Neural cell (in vitro differentiated cells): Measurements from ENCODE around the gene KATNAL2. TPM values are rescaled to one million over a fixed set of nuclear protein-coding genes. Genes with fewer than 3 reads are reported as not detected.

Source experiments
- H2AFZ ChIP-seq: fragments of 200-600, 300-800 bp; sonication (generic), shearing (Covaris generic); 2 replicates; pipeline ENCODE4 v1.6.0; 2014; ENCODE audit warnings: low read depth, mild to moderate bottlenecking, antibody characterized with exemption, low read length, moderate library complexity
- H3F3A ChIP-seq: fragments of 200-600 bp; shearing (Covaris generic); 2 replicates; pipeline ENCODE4 v1.6.1; 2016; ENCODE audit warnings: mild to moderate bottlenecking, moderate library complexity, mixed read lengths, antibody characterized with exemption, low read length; ENCODE audit not compliant: insufficient read depth, poor library complexity, severe bottlenecking
- H3K27ac ChIP-seq: fragments of 200-600, 300-800 bp; sonication (generic), shearing (Covaris generic); 2 replicates; pipeline ENCODE4 v1.5.1; 2014; ENCODE audit warnings: mild to moderate bottlenecking, low read length, moderate library complexity
- H3K27me3 ChIP-seq: fragments of 300-800, 200-600 bp; sonication (generic), shearing (Covaris generic); 2 replicates; pipeline ENCODE4 v1.6.0; 2014; ENCODE audit warnings: mild to moderate bottlenecking, low read depth, low read length, moderate library complexity; ENCODE audit not compliant: insufficient read depth
- H3K36me3 ChIP-seq: fragments of 300-800, 200-600 bp; sonication (generic), shearing (Covaris generic); 2 replicates; pipeline ENCODE4 v1.5.1; 2014; ENCODE audit warnings: mild to moderate bottlenecking, antibody characterized with exemption, low read length, moderate library complexity; ENCODE audit not compliant: insufficient read depth
- H3K4me2 ChIP-seq: fragments of 300-800, 200-600 bp; sonication (generic), shearing (Covaris generic); 2 replicates; pipeline ENCODE4 v1.6.0; 2014; ENCODE audit warnings: mild to moderate bottlenecking, low read length
- H3K4me3 ChIP-seq: fragments of 300-800, 200-600 bp; sonication (generic), shearing (Covaris generic); 2 replicates; pipeline ENCODE4 v1.5.1; 2014; ENCODE audit warnings: mild to moderate bottlenecking, low read length, moderate library complexity
- H3K79me2 ChIP-seq: fragments of 200-600 bp; shearing (Covaris generic); replicated peaks from 2 replicates; pipeline ENCODE4 v1.6.0; 2014; ENCODE audit warnings: mild to moderate bottlenecking, low read length, moderate library complexity; ENCODE audit not compliant: insufficient read depth
- H3K9ac ChIP-seq: fragments of 300-800, 200-600 bp; sonication (generic), shearing (Covaris generic); 2 replicates; pipeline ENCODE4 v1.6.1; 2016; ENCODE audit warnings: mild to moderate bottlenecking, low read length, mixed read lengths
- H3K9me2 ChIP-seq: fragments of 200-600 bp; shearing (Covaris generic); 2 replicates; pipeline ENCODE4 v1.6.1; 2016; ENCODE audit warnings: mild to moderate bottlenecking, low read length, mixed read lengths; ENCODE audit not compliant: insufficient read depth
- H3K9me3 ChIP-seq: fragments of 200-600, 300-800 bp; sonication (generic), shearing (Covaris generic); 2 replicates; pipeline ENCODE4 v1.6.1; 2016; ENCODE audit warnings: mild to moderate bottlenecking, mixed run types, low read length, moderate library complexity, mixed read lengths
- H4K20me1 ChIP-seq: fragments of 200-600 bp; shearing (Covaris generic); 2 replicates; pipeline ENCODE4 v1.6.1; 2016; ENCODE audit warnings: mild to moderate bottlenecking, mixed run types; ENCODE audit not compliant: insufficient read depth
- CTCF ChIP-seq: fragments of 450-650 bp; IDR thresholded peaks from 2 replicates; pipeline ENCODE4 v1.5.1; 2014; ENCODE audit warnings: antibody characterized with exemption, mild to moderate bottlenecking, moderate library complexity; ENCODE audit not compliant: poor library complexity, severe bottlenecking
- EP300 ChIP-seq: fragments of 450-650 bp; conservative IDR thresholded peaks from 2 replicates; pipeline ENCODE4 v1.6.1; 2014; ENCODE audit warnings: antibody characterized with exemption, mild to moderate bottlenecking, moderate library complexity; ENCODE audit not compliant: poor library complexity, severe bottlenecking
- EZH2 ChIP-seq: fragments of 200-600, 300-800 bp; shearing (Covaris generic), sonication (generic); IDR thresholded peaks from 2 replicates; pipeline ENCODE4 v1.6.1; 2014; ENCODE audit warnings: antibody characterized with exemption, low read length, borderline replicate concordance, mild to moderate bottlenecking; ENCODE audit not compliant: insufficient read depth, poor library complexity, severe bottlenecking
- MXI1 ChIP-seq: fragments of 450-650 bp; conservative IDR thresholded peaks from 2 replicates; pipeline ENCODE4 v1.6.1; 2014; ENCODE audit warnings: antibody characterized with exemption, mild to moderate bottlenecking; ENCODE audit not compliant: poor library complexity, severe bottlenecking
- POLR2AphosphoS5 ChIP-seq: IDR thresholded peaks from 2 replicates; pipeline ENCODE4 v1.6.1; 2012
- RAD21 ChIP-seq: fragments of 450-650 bp; conservative IDR thresholded peaks from 2 replicates; pipeline ENCODE4 v1.6.1; 2014; ENCODE audit warnings: antibody characterized with exemption, mild to moderate bottlenecking, moderate library complexity
- SMC3 ChIP-seq: fragments of 450-650 bp; conservative IDR thresholded peaks from 2 replicates; pipeline ENCODE4 v1.6.1; 2014; ENCODE audit warnings: antibody characterized with exemption, mild to moderate bottlenecking, moderate library complexity; ENCODE audit not compliant: poor library complexity
- TAF1 ChIP-seq: IDR thresholded peaks from 2 replicates; pipeline ENCODE4 v1.6.1; 2012; ENCODE audit warnings: low read depth
- polyA plus RNA-seq: library from polyadenylated mRNA; depleted of rRNA; stranded (reverse); fragments of >200 nt; gene quantifications from 2 replicates; pipeline ENCODE4 v1.2.3, GENCODE V29; 2014
- TF ChIP-seq, protein P1 (sequence below): IDR thresholded peaks from 2 replicates; pipeline ENCODE4 v1.6.1; 2012; ENCODE audit warnings: borderline replicate concordance

KATNAL2 gene
- polyA plus RNA-seq, 1 donor from 2014 or later = 1.4 TPM

DNA sequence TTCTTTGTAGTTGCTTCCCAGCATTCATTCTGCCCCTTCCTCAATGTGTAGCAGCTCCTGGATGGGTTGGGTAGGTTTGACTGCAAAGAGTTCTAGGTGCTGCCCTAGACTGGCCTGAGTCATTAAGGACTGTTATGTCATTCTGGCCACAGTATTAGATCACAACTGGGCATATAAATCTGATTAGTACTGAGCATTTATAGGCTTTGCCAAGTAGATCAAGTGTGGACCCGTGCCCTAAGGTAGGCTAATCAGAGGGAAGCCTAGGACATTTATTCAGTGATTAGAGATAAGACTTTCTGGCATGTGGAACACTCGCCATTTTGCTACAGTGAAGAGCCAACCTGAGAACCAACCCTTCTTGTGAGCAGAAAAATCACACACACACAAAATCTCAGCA is 2.7 kb downstream of the KATNAL2 start:
- H3K79me2 ChIP-seq = peaks cover 6% of the 10 kb centered on the region
- H3K4me2 ChIP-seq = no peak overlapping the region
- no peak overlapping the region for H3K9ac ChIP-seq
- TF ChIP-seq, protein P1, sequence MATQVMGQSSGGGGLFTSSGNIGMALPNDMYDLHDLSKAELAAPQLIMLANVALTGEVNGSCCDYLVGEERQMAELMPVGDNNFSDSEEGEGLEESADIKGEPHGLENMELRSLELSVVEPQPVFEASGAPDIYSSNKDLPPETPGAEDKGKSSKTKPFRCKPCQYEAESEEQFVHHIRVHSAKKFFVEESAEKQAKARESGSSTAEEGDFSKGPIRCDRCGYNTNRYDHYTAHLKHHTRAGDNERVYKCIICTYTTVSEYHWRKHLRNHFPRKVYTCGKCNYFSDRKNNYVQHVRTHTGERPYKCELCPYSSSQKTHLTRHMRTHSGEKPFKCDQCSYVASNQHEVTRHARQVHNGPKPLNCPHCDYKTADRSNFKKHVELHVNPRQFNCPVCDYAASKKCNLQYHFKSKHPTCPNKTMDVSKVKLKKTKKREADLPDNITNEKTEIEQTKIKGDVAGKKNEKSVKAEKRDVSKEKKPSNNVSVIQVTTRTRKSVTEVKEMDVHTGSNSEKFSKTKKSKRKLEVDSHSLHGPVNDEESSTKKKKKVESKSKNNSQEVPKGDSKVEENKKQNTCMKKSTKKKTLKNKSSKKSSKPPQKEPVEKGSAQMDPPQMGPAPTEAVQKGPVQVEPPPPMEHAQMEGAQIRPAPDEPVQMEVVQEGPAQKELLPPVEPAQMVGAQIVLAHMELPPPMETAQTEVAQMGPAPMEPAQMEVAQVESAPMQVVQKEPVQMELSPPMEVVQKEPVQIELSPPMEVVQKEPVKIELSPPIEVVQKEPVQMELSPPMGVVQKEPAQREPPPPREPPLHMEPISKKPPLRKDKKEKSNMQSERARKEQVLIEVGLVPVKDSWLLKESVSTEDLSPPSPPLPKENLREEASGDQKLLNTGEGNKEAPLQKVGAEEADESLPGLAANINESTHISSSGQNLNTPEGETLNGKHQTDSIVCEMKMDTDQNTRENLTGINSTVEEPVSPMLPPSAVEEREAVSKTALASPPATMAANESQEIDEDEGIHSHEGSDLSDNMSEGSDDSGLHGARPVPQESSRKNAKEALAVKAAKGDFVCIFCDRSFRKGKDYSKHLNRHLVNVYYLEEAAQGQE = no peak
- TF ChIP-seq EZH2 (no peak), MXI1 (no peak), POLR2AphosphoS5 (no peak), SMC3 (no peak), CTCF (no peak), TAF1 (no peak), RAD21 (no peak), EP300 (no peak)
- no peaks in the 10 kb centered on the region for H4K20me1 ChIP-seq
- H3K9me3 ChIP-seq = no peaks in the 10 kb centered on the region
- no peak overlapping the region for H3K4me3 ChIP-seq
- no peaks in the 10 kb centered on the region for H3K27me3 ChIP-seq
- no peaks in the 10 kb centered on the region for H3K36me3 ChIP-seq
- no peak overlapping the region for H3K27ac ChIP-seq
- no peaks in the 10 kb centered on the region for H3K9me2 ChIP-seq
- no peaks in the 10 kb centered on the region for H3F3A ChIP-seq
- no peak overlapping the region for H2AFZ ChIP-seq

DNA sequence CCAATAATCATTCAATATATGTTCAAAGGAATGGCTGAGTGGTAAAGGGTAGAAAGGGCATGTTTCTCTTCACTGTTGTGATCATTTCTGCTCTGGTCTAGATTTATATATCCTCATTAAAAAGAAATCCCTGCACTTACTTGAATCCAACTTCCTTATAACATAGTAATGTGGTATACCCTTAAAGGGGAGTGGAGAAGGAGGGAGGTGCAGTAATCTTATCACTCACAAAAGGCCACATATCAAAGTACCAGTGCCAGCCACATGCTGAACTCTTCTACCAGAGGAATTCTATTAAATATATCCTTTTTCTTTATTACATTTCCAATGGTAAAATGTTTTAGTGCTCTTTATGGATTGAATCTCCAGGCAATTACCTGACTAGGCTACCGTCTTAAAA is 3.3 kb downstream of the KATNAL2 start:
- Histone ChIP-seq H3K27ac (no peak overlapping the region), H3K9ac (no peak overlapping the region), H3F3A (no peaks in the 10 kb centered on the region), H3K4me2 (no peak overlapping the region), H2AFZ (no peak overlapping the region), H3K9me3 (no peaks in the 10 kb centered on the region), H4K20me1 (no peaks in the 10 kb centered on the region), H3K4me3 (no peak overlapping the region), H3K36me3 (no peaks in the 10 kb centered on the region), H3K27me3 (no peaks in the 10 kb centered on the region), H3K9me2 (no peaks in the 10 kb centered on the region), H3K79me2 (peaks cover under 1% of the 10 kb centered on the region)
- no peak for TF ChIP-seq CTCF
- TF ChIP-seq, protein P1 = no peak
- TF ChIP-seq TAF1 = no peak
- no peak for TF ChIP-seq MXI1
- no peak for TF ChIP-seq RAD21
- TF ChIP-seq EZH2 = no peak
- TF ChIP-seq EP300 = no peak
- TF ChIP-seq SMC3 = no peak
